A673 (cell line): ENCODE results near the gene ADARB2. TPM values are rescaled to one million over a fixed set of nuclear protein-coding genes. Genes with fewer than 3 reads are reported as not detected.

Experiments used
- BruUV-seq: library from RNA; stranded (reverse); fragments of 400-500 nt; replicated peaks from 2 replicates; lab custom pipeline; 2021; lab: Mats Ljungman, UMichigan
- CTCF ChIA-PET: fragments of 300-600 bp; sonication (Branson Sonifier 250); formaldehyde crosslinking; loops from one replicate; lab custom pipeline; 2022; ENCODE audit warnings: antibody characterized with exemption; lab: Charles Lee
- POLR2A ChIA-PET: fragments of 300-600 bp; sonication (Branson Sonifier 250); formaldehyde crosslinking; loops from one replicate; lab custom pipeline; 2022; ENCODE audit warnings: antibody characterized with exemption; ENCODE audit not compliant: low non-redundant PET; lab: Charles Lee
- DNase-seq: peaks from one replicate; pipeline ENCODE4 v3.0.0-alpha.2; 2015; ENCODE audit warnings: low spot score
- H3K27ac ChIP-seq: fragments of 200-600 bp; sonication (generic); 2 replicates; pipeline ENCODE4 v1.5.1; 2016; ENCODE audit warnings: mixed run types, low read depth, mild to moderate bottlenecking, mixed read lengths, antibody characterized with exemption, low read length; ENCODE audit not compliant: poor library complexity, severe bottlenecking
- H3K27me3 ChIP-seq: fragments of 200-600 bp; sonication (generic); replicated peaks from 2 replicates; pipeline ENCODE4 v1.6.1; 2017; ENCODE audit warnings: mixed run types, low read depth, mild to moderate bottlenecking, mixed read lengths, antibody characterized with exemption, low read length; ENCODE audit not compliant: insufficient read depth, poor library complexity
- H3K36me3 ChIP-seq: fragments of 200-600 bp; sonication (generic); 2 replicates; pipeline ENCODE4 v1.6.1; 2016; ENCODE audit warnings: mixed run types, mild to moderate bottlenecking, mixed read lengths, antibody characterized with exemption, low read length; ENCODE audit not compliant: insufficient read depth, poor library complexity, severe bottlenecking
- H3K4me1 ChIP-seq: fragments of 200-600 bp; sonication (generic); 2 replicates; pipeline ENCODE4 v1.6.1; 2017; ENCODE audit warnings: mixed run types, mild to moderate bottlenecking, mixed read lengths, antibody characterized with exemption, low read length; ENCODE audit not compliant: insufficient read depth, poor library complexity, severe bottlenecking
- H3K4me3 ChIP-seq: fragments of 200-600 bp; sonication (generic); 2 replicates; pipeline ENCODE4 v1.5.1; 2016; ENCODE audit warnings: low read depth, mixed run types, mild to moderate bottlenecking, mixed read lengths, low read length; ENCODE audit not compliant: poor library complexity, severe bottlenecking
- H3K9me3 ChIP-seq: fragments of 200-600 bp; sonication (generic); 2 replicates; pipeline ENCODE4 v1.6.1; 2016; ENCODE audit warnings: mixed run types, low read depth, mild to moderate bottlenecking, mixed read lengths, antibody characterized with exemption, low read length; ENCODE audit not compliant: poor library complexity, severe bottlenecking
- CTCF ChIP-seq: fragments of 300-800, 200-600 bp; sonication (generic); conservative IDR thresholded peaks from 2 replicates; pipeline ENCODE4 v1.5.1; 2017; ENCODE audit warnings: low read depth, mild to moderate bottlenecking, antibody characterized with exemption, low read length, moderate library complexity, mixed read lengths
- EZH2 ChIP-seq: fragments of 200-600 bp; sonication (generic); IDR thresholded peaks from 2 replicates; pipeline ENCODE4 v1.6.1; 2017; ENCODE audit warnings: borderline replicate concordance, low read depth, mild to moderate bottlenecking, mixed read lengths, antibody characterized with exemption, low read length; ENCODE audit not compliant: poor library complexity, severe bottlenecking
- intact Hi-C: fragments of 100-400 bp; cut with micrococcal nuclease; formaldehyde crosslinking; loops from one replicate; pipeline ENCODE4 v1.10.0; 2022; ENCODE audit not compliant: unreplicated experiment
- total RNA-seq: library from RNA; stranded (reverse); gene quantifications from 2 replicates; pipeline ENCODE4 v1.2.3, GENCODE V29; 2021

The ADARB2 gene
- total RNA-seq, 1 experiment from 2014 or later = not detected

- POLR2A ChIA-PET = no interaction called here
- BruUV-seq = no TSS peak
These were observed 543.8 kb downstream of the ADARB2 start for GRCh38 chr10:1193561-1193960.

DNA sequence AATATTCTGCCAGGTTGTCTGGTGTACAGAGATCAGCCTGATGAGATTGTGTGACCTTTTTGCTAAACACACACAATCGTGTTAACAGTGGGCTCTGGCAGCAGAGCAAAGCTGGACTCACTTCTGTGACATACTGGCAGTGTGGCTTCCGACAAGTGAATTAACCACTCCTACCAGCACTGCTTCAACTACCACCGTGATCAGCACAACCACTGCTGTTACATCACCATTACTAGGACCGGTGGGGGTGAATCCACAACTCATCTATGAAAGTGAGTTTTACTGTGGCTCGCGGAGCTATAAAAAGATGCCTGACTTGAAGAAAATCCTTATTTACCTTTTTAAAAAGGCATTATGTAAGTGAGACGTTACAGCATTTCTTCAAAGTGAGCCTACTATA is 545.6 kb downstream of the ADARB2 start:
- DNase-seq = no peak
- CTCF ChIA-PET = no interaction called here
- no peak overlapping the region for H3K27ac ChIP-seq
- TF ChIP-seq CTCF = no peak
- no peak for TF ChIP-seq EZH2
- peaks cover 71% of the 10 kb centered on the region for H3K27me3 ChIP-seq
- intact Hi-C loops = no loop called here
- POLR2A ChIA-PET = no interaction called here
- H3K9me3 ChIP-seq = no peaks in the 10 kb centered on the region
- no peak overlapping the region for H3K4me3 ChIP-seq
- no peaks in the 10 kb centered on the region for H3K36me3 ChIP-seq
- H3K4me1 ChIP-seq = no peaks in the 10 kb centered on the region
- no TSS peak for BruUV-seq

More at GRCh38 chr10:1193561-1193960, 543.8 kb downstream of the ADARB2 start:
- CTCF ChIA-PET = no interaction called here
- Histone ChIP-seq H3K4me1 (no peaks in the 10 kb centered on the region), H3K4me3 (no peak overlapping the region), H3K27ac (no peak overlapping the region), H3K9me3 (no peaks in the 10 kb centered on the region), H3K36me3 (no peaks in the 10 kb centered on the region), H3K27me3 (peaks cover 82% of the 10 kb centered on the region)
- intact Hi-C loops = no loop called here
- no peak for DNase-seq
- TF ChIP-seq CTCF (no peak), EZH2 (no peak)

GRCh38 chr10:1190791-1191490 is 546.4 kb downstream of the ADARB2 start:
- CTCF ChIA-PET = no interaction called here
- no peak overlapping the region for H3K4me3 ChIP-seq
- no TSS peak for BruUV-seq
- no peak for DNase-seq
- intact Hi-C loops = no loop called here
- H3K4me1 ChIP-seq = no peaks in the 10 kb centered on the region
- H3K27me3 ChIP-seq = peaks cover 69% of the 10 kb centered on the region
- no peaks in the 10 kb centered on the region for H3K9me3 ChIP-seq
- H3K36me3 ChIP-seq = no peaks in the 10 kb centered on the region
- H3K27ac ChIP-seq = no peak overlapping the region
- no peak for TF ChIP-seq EZH2
- TF ChIP-seq CTCF = no peak
- POLR2A ChIA-PET = no interaction called here
